HCT116 (cell line): ENCODE data around the gene KATNAL2. TPM values are rescaled to one million over a fixed set of nuclear protein-coding genes. Genes with fewer than 3 reads are reported as not detected.

ENCODE experiments used
- ATAC-seq: fragments of 200-7000 bp; cut with Tn5 transposase; 2 replicates; pipeline ENCODE4 v1.9.1; 2020; ENCODE audit warnings: mild to moderate bottlenecking, moderate library complexity
- BruUV-seq: library from RNA; stranded (reverse); fragments of 400-500 nt; replicated peaks from 2 replicates; lab custom pipeline; 2021; lab: Mats Ljungman, UMichigan
- CTCF ChIA-PET: fragments of 300-600 bp; sonication (Branson Sonifier 250); formaldehyde crosslinking; loops from one replicate; lab custom pipeline; 2021; ENCODE audit warnings: antibody characterized with exemption; lab: Charles Lee
- POLR2A ChIA-PET: fragments of 300-600, 350-600 bp; sonication (Branson Sonifier 250); formaldehyde crosslinking; loops from one replicate; lab custom pipeline; 2021; ENCODE audit warnings: antibody characterized with exemption; lab: Charles Lee
- RAD21 ChIA-PET, 2 experiments: fragments of 300-600 bp; sonication (Branson Sonifier 250); formaldehyde crosslinking; loops; one replicate each; lab custom pipeline; 2023; ENCODE audit warnings: low total read pairs in 2 of 2; ENCODE audit not compliant: uncharacterized antibody in 2 of 2, unreplicated experiment in 2 of 2, low non-redundant PET in 1 of 2; lab: Charles Lee
- DNase-seq: peaks from one replicate; pipeline ENCODE4 v3.0.0-alpha.2; 2010; ENCODE audit warnings: low read depth, low spot score
- H2AFZ ChIP-seq: fragments of 200-600 bp; shearing (Covaris generic), sonication (generic); 2 replicates; pipeline ENCODE4 v1.6.1; 2017; ENCODE audit warnings: low read depth, mixed run types, mixed read lengths, antibody characterized with exemption, low read length; ENCODE audit not compliant: poor library complexity, severe bottlenecking
- H3K27ac ChIP-seq: 2 replicates; pipeline ENCODE4 v1.5.1; 2012; ENCODE audit warnings: low read depth, low read length
- H3K27me3 ChIP-seq: fragments of 200-600 bp; sonication (generic); 2 replicates; pipeline ENCODE4 v1.6.1; 2016; ENCODE audit warnings: mixed run types, low read length, mixed read lengths; ENCODE audit not compliant: insufficient read depth
- H3K36me3 ChIP-seq, 2 experiments: fragments of 200-500 bp in 1 of 2; fragments of 200-600 bp in 1 of 2; sonication (Bioruptor generic) in 1 of 2; sonication (generic) in 1 of 2; 2 replicates each; pipeline versions ENCODE4 v1.5.1 to v1.6.1; 2014 to 2016; ENCODE audit warnings: low read length in 2 of 2, inconsistent platforms in 1 of 2, mixed read lengths in 1 of 2, mixed run types in 1 of 2; ENCODE audit not compliant: insufficient read depth in 2 of 2, control insufficient read depth in 1 of 2
- H3K4me1 ChIP-seq, 2 experiments: fragments of 200-600 bp in 1 of 2; sonication (generic) in 1 of 2; 2 replicates each; pipeline versions ENCODE4 v1.5.1 to v1.6.1; 2012 to 2017; ENCODE audit warnings: low read length in 2 of 2, inconsistent platforms in 1 of 2, mild to moderate bottlenecking in 1 of 2, mixed read lengths in 1 of 2, mixed run types in 1 of 2, moderate library complexity in 1 of 2; ENCODE audit not compliant: insufficient read depth in 2 of 2, control insufficient read depth in 1 of 2
- H3K4me2 ChIP-seq: fragments of 200-600 bp; sonication (generic); 2 replicates; pipeline ENCODE4 v1.6.1; 2017; ENCODE audit warnings: mixed run types, low read length, mixed read lengths
- H3K4me3 ChIP-seq, 2 experiments: fragments of 200-600 bp in 1 of 2; sonication (generic) in 1 of 2; replicated peaks in 1 of 2; 2 replicates each; pipeline ENCODE4 v1.5.1; 2011 to 2016; ENCODE audit warnings: low read length in 2 of 2, control low read depth in 1 of 2, low read depth in 1 of 2, mild to moderate bottlenecking in 1 of 2, mixed read lengths in 1 of 2, mixed run types in 1 of 2
- H3K79me2 ChIP-seq: fragments of 200-600 bp; sonication (generic); 2 replicates; pipeline ENCODE4 v1.6.1; 2017; ENCODE audit warnings: mild to moderate bottlenecking, mixed run types, low read length, moderate library complexity, mixed read lengths; ENCODE audit not compliant: insufficient read depth
- H3K9ac ChIP-seq: fragments of 200-600 bp; sonication (generic); 2 replicates; pipeline ENCODE4 v1.6.1; 2016; ENCODE audit warnings: low read length, mixed read lengths
- H3K9me2 ChIP-seq: fragments of 200-600 bp; sonication (generic), shearing (Covaris generic); 2 replicates; pipeline ENCODE4 v1.6.1; 2017; ENCODE audit warnings: mixed run types, mild to moderate bottlenecking, moderate library complexity; ENCODE audit not compliant: insufficient read depth
- H3K9me3 ChIP-seq, 2 experiments: fragments of 200-500 bp in 1 of 2; fragments of 200-600 bp in 1 of 2; sonication (Bioruptor generic) in 1 of 2; sonication (generic) in 1 of 2; 2 replicates each; pipeline ENCODE4 v1.6.1; 2014 to 2017; ENCODE audit warnings: low read length in 2 of 2, mixed read lengths in 2 of 2, inconsistent platforms in 1 of 2, low read depth in 1 of 2, mild to moderate bottlenecking in 1 of 2, mixed run types in 1 of 2, moderate library complexity in 1 of 2; ENCODE audit not compliant: control insufficient read depth in 1 of 2, insufficient read depth in 1 of 2
- H4K20me1 ChIP-seq: fragments of 200-600 bp; sonication (generic), shearing (Covaris generic); 2 replicates; pipeline ENCODE4 v1.6.1; 2017; ENCODE audit warnings: mixed run types, mild to moderate bottlenecking, moderate library complexity; ENCODE audit not compliant: insufficient read depth
- CBX3 ChIP-seq: IDR thresholded peaks from 2 replicates; pipeline ENCODE4 v1.6.1; 2012; ENCODE audit warnings: low read depth
- CTCF ChIP-seq, 3 experiments: fragments of 200-600 bp in 1 of 3; sonication (generic) in 1 of 3; IDR thresholded peaks in 2 of 3; conservative IDR thresholded peaks in 1 of 3; 2 replicates each; pipeline ENCODE4 v1.5.1; 2012 to 2017; ENCODE audit warnings: low read depth in 2 of 3, low read length in 2 of 3, antibody characterized with exemption in 1 of 3, borderline replicate concordance in 1 of 3, control low read depth in 1 of 3, mild to moderate bottlenecking in 1 of 3, mixed read lengths in 1 of 3, mixed run types in 1 of 3, moderate library complexity in 1 of 3; ENCODE audit not compliant: insufficient read depth in 1 of 3
- EGR1 ChIP-seq: IDR thresholded peaks from 2 replicates; pipeline ENCODE4 v1.6.1; 2012; ENCODE audit warnings: low read depth
- ELF1 ChIP-seq: IDR thresholded peaks from 2 replicates; pipeline ENCODE4 v1.6.1; 2012; ENCODE audit warnings: low read depth, borderline replicate concordance
- EZH2 ChIP-seq: fragments of 200-600 bp; sonication (generic); IDR thresholded peaks from 2 replicates; pipeline ENCODE4 v1.6.1; 2017; ENCODE audit warnings: antibody characterized with exemption, mixed run types
- EZH2phosphoT487 ChIP-seq: fragments of 200-600 bp; IDR thresholded peaks from 2 replicates; pipeline ENCODE4 v1.6.1; 2018; ENCODE audit warnings: antibody characterized with exemption, borderline replicate concordance
- FOSL1 ChIP-seq: IDR thresholded peaks from 2 replicates; pipeline ENCODE4 v1.6.1; 2012; ENCODE audit warnings: low read depth
- MAX ChIP-seq: IDR thresholded peaks from 2 replicates; pipeline ENCODE4 v1.6.1; 2012
- RAD21 ChIP-seq: IDR thresholded peaks from 2 replicates; pipeline ENCODE4 v1.6.1; 2012; ENCODE audit warnings: low read depth, mild to moderate bottlenecking
- TCF7L2 ChIP-seq: IDR thresholded peaks from 2 replicates; pipeline ENCODE4 v1.7.0; 2011; ENCODE audit warnings: borderline replicate concordance, inconsistent platforms; ENCODE audit not compliant: insufficient read depth, insufficient read length; ENCODE audit errors: extremely low read depth
- ZBTB33 ChIP-seq: IDR thresholded peaks from 2 replicates; pipeline ENCODE4 v1.6.1; 2011; ENCODE audit warnings: mild to moderate bottlenecking, low read length, moderate library complexity; ENCODE audit not compliant: insufficient replicate concordance; ENCODE audit errors: extremely low read depth
- ZFX ChIP-seq: fragments of 450-650 bp; IDR thresholded peaks from 2 replicates; pipeline ENCODE4 v1.6.1; 2017
- ZNF274 ChIP-seq: fragments of 200-500 bp; sonication (Bioruptor generic); IDR thresholded peaks from 2 replicates; pipeline ENCODE4 v1.6.1; 2014; ENCODE audit warnings: mild to moderate bottlenecking, low read depth, low read length, inconsistent platforms
- intact Hi-C: fragments of 100-400 bp; cut with micrococcal nuclease; formaldehyde crosslinking; loops from 2 replicates; pipeline ENCODE4 v1.10.0; 2022
- total RNA-seq: library from RNA; stranded (reverse); gene quantifications from one replicate; pipeline ENCODE4 v1.2.1, GENCODE V29; 2021; ENCODE audit not compliant: unreplicated experiment

Gene KATNAL2
- total RNA-seq, 1 experiment from 2014 or later = 2.0 TPM

GRCh38 chr18:46891742-46892214 is 25.6 kb upstream of the KATNAL2 start:
- ChIA-PET POLR2A (no interaction called here), CTCF (no interaction called here), RAD21 (no interaction called here)
- no peak for DNase-seq
- intact Hi-C loops = no loop called here
- Histone ChIP-seq H3K4me1 (no peaks in the 10 kb centered on the region), H3K36me3 (peaks cover 0 to 24% of the 10 kb centered on the region in 2 experiments; a peak in 2 of 4 replicates), H3K9me2 (no peaks in the 10 kb centered on the region), H3K4me3 (no peak overlapping the region), H4K20me1 (no peaks in the 10 kb centered on the region), H3K27me3 (no peaks in the 10 kb centered on the region), H3K4me2 (no peak overlapping the region), H3K9me3 (peaks cover 0 to 10% of the 10 kb centered on the region in 2 experiments; a peak in 3 of 4 replicates), H2AFZ (no peak overlapping the region), H3K9ac (no peak overlapping the region), H3K27ac (no peak overlapping the region), H3K79me2 (peaks cover 90% of the 10 kb centered on the region)
- TF ChIP-seq CBX3 (no peak), ZFX (no peak), ZNF274 (no peak), EZH2phosphoT487 (no peak), ELF1 (no peak), EZH2 (no peak), MAX (no peak)
- BruUV-seq = no TSS peak
- no peak for ATAC-seq

GRCh38 chr18:46892842-46893241 is 24.6 kb upstream of the KATNAL2 start:
- Histone ChIP-seq H3K27ac (no peak overlapping the region), H2AFZ (no peak overlapping the region), H3K9me2 (no peaks in the 10 kb centered on the region), H3K4me1 (no peaks in the 10 kb centered on the region), H3K9ac (no peak overlapping the region), H3K27me3 (no peaks in the 10 kb centered on the region), H3K4me3 (no peak overlapping the region), H3K36me3 (peaks cover 0 to 24% of the 10 kb centered on the region in 2 experiments; a peak in 2 of 4 replicates), H3K4me2 (no peak overlapping the region), H4K20me1 (no peaks in the 10 kb centered on the region), H3K9me3 (peaks cover 0 to 10% of the 10 kb centered on the region in 2 experiments; a peak in 3 of 4 replicates), H3K79me2 (peaks cover 90% of the 10 kb centered on the region)
- intact Hi-C loops = no loop called here
- DNase-seq (no peak), ATAC-seq (no peak)
- no TSS peak for BruUV-seq
- ChIA-PET POLR2A (no interaction called here), RAD21 (no interaction called here), CTCF (no interaction called here)
- no peak for TF ChIP-seq ZNF274
- no peak for TF ChIP-seq EGR1
- no peak for TF ChIP-seq FOSL1
- TF ChIP-seq RAD21 = no peak
- TF ChIP-seq TCF7L2 = no peak
- TF ChIP-seq CBX3 = no peak
- no peak for TF ChIP-seq CTCF (IDR thresholded peaks at IDR 0.05 in 2 of 3, conservative IDR thresholded peaks at IDR 0.05 in 1 of 3; ENCODE audit: borderline replicate concordance in 1 of 3, insufficient read depth in 1 of 3, low read depth in 2 of 3, low read length in 2 of 3)
- no peak for TF ChIP-seq ZBTB33
